H1 (cell line): Measurements from ENCODE around the gene ELL2. TPM values are rescaled to one million over a fixed set of nuclear protein-coding genes. Genes with fewer than 3 reads are reported as not detected.

ENCODE experiments used
- polyA plus RNA-seq, 7 experiments: library from polyadenylated mRNA; depleted of rRNA in 3 of 7; stranded (reverse) in 5 of 7; unstranded in 2 of 7; fragments of >200 nt in 5 of 7; fragments of 200-250 nt in 2 of 7; gene quantifications; 1 replicate in 5 of 7; 2 replicates in 1 of 7; 4 replicates in 1 of 7; pipeline versions ENCODE4 v1.2.1 to v1.2.3, GENCODE V29; 2011 to 2013; ENCODE audit warnings: missing spikeins in 2 of 7, mixed read lengths in 2 of 7
- total RNA-seq: library from RNA; stranded (reverse); fragmentation: NEBNext Ultra II Directional; extraction: Animal tissue kit (Norgen Biotek cat#: 25700); gene quantifications from 2 replicates; pipeline ENCODE4 v1.2.1, GENCODE V29; 2021

Gene ELL2
- total and polyA plus RNA-seq, 2 of the 8 experiments (the other 6 are each of a cell fraction or from before 2014, with no cell fraction given), result 6.3 to 29.4 TPM

Other genes with a start within 250 kb of the ELL2 start
- gene RHOBTB3, start 230.5 kb downstream of the ELL2 start, total RNA-seq, result 8.2 and 11.5 TPM in 2 replicates
- 16.1 and 17.5 TPM in 2 replicates for gene RHOBTB3, start 230.5 kb downstream of the ELL2 start, polyA plus RNA-seq (2011; rRNA removed)
- gene GLRX, start 139.1 kb downstream of the ELL2 start, total RNA-seq, result 21.6 and 22.9 TPM in 2 replicates
- 13.2 and 31.2 TPM in 2 replicates for gene GLRX, start 139.1 kb downstream of the ELL2 start, polyA plus RNA-seq (2011; rRNA removed)